Retina (tissue), 1 donor: ENCODE results near the gene RELN.

Experiments used
- DNase-seq: peaks from one replicate; pipeline ENCODE4 v3.0.0-alpha.2; 2016

RELN gene

DNA sequence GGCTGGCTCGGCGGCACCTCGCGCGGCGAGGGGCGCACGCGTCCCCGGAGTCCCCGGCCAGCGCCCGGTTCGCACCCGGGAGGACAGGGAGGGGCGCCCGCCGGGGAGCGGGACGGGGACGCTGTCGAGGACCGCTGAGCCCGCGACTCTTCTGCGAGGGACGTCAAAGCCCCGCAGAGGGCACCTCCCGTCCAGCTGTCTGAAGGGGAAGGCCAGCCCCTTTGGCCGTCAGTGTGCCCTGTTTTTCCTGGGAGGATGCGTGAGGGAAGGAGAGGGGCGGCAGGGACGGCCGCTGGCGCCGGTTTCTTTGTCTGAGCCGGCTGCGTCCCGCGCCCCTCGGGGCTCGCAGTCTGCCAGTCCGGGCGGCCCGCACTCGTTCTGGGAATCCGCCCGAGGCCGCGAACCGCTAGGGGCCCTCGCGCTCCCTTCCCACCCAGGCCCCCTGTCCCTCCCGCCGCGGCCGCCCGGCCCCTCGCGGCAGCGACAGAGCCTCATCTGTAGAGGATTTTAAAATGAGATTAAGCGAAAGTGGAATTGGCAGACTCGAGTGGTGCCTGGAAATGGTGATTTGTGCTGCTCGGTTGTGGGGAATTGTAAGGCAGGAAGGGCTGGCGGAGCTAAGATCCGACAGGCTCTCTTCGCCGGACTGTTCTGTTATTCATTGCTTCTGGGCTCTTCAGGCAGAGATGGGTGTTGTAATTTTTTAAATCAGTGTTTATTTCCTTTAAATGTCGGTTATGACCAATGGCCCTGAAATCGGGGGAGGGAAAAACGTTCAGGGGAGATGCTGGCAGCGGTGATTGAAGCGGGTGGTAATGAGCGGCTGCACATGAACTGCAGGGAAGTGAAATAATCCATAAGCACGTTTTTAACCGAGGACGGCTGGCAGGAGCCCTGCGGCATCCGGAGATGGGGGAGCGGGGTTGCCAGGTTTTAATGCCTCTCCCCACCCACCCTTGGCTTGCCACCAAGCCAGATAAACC is 618 bp upstream of the RELN start:
- DNase-seq, result peak; percentile 93

DNA sequence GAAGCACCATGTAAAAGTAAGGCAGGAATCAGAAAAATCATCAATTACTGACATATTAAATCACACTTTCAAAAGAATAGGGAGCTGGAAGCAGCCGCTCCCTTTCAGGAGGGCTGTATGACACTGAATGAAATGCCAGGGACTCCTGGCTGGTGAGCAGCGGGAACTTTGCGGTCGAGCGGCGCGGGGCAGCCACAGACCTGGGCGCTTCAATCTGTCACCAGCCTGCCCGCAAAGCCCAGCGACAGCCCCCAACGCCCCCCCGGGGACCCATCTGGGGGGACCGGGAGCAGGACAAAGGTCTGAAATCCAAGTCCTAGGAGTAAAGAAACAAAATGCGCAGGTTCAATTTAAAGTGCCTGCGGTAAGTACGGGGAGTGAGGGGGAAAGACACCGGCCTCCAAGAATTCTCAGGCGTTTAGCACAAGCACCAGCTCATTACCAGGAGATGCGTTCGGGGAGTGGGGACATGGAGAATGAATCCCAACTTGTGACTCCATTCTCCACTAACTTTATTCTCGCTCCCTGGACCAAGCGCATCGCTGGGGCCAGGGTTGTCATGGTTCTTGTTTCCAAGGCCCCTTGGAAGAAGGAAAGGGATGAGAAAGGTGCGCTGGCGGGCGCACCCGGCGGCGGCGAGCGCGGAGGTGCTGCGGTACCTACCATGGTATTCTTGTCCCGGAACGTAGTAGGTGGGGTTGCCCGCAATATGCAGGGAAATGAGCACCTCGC is 824 bp downstream of the RELN start:
- DNase-seq, result peak; percentile 84

DNA sequence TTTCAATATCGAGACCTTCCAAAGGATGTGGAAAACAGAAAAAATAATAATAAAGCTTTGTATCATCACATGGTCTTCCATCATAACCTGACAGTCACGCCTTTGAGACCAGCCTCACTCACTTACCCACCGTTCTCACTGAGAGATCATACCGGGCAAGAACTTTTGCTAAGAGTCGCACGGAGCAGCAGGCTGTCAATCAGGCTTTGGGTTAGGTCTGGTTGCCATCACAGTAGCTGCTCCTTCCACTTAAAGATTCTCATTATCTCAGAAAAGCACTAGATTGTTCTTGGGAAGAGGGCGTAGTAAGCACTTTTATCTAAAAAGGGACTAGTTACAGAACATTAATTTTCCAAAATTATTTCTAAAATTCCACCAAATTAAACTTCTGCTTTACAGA is 2.0 kb downstream of the RELN start:
- DNase-seq, result no peak

DNA sequence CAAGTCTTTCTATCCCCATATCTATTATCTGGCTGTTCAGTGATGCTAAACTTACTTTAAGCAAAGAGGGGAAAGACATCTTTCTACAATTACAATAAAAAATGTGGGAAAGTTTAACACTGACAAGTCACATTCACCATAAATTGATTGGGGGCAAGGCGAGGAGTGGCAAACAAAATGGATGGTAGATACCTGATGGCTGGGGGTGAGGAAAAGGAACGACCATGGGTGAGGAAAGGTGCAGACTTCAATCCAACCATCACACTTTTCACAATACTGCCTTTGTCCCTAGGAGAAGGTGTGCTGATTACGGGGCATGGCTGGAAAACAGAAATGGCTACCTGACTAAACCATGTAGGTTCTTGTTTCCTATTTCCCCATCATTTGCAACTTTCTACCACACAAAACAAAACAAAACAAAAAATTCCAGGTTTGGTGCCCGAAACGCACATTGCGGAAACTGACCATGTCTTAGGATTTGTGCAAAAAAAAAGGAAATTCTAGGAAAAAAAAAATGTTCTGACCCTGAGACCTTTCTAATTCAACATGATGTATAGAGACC is 3.8 kb downstream of the RELN start:
- no peak for DNase-seq

DNA sequence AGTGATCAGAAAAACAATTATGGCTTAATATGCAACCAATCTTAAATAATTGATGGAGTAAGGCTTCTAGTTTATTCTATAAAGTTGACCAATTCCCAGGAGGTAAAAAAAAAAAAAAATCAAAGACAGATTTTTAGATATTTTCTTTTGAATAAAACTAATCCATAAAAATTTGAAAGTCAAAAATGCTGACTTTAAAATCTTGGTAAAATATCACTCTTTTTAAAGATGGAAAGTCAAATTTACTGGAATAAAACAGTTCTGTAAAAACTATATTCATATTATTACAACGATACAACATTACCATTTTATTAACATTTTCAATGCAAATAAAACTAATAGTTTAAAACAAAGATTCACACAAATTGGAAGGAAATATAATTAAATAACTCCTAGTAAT is 5.4 kb downstream of the RELN start:
- DNase-seq, result no peak

DNA sequence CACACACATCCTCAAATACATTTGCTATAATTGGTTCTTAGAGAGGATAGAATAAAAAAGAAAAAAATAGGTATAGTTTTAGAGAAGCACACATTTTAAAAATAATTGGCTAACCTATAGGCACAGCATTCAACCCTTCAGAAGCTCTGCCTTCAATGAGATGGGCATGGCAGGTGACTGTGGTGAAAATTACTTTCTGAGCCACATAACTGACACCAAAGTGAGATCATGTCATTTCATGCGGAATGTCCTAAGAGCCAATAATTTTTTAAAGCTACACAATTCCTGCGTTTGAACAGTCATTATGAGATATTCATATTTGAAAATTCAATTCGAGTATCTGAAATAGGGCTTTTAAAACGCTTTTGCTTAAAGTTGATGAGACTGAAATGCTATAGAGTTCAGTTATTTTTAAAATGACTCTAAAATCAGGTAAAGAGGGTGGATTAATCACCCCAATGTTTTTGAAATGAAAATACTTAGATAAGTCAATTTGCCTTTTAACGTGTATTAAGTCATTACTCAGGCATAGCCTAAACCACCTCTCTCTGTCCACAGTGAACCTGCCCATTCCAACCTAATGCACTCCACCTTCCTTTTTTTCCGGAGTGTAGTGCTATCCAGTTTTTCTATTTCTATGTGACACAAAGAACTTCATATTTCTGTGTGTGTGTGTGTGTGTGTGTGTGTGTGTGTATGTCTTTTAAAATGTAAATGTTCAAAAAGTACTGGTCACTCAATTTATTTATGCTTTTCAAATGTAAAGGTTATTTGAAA is 6.1 kb downstream of the RELN start:
- DNase-seq, result no peak

DNA sequence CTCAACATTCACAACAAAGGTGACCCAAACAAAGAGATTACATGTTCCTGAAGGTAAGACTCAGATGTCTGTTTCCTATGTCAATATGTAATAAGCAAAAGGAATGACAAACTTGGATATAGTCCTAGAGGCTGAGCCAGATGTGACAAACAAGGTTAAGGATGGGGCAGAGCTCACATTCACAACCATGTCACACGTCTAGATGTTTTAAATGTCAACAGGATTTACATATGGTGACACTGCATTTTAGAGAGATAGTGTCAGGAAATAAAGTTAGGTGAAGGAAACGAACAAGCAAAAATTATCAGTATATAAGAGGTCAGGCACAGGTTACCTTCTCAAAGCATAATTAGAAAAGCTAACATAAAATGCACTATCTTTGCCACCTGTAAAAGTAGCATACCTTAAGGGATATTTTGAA is 8.4 kb downstream of the RELN start:
- DNase-seq, result no peak

DNA sequence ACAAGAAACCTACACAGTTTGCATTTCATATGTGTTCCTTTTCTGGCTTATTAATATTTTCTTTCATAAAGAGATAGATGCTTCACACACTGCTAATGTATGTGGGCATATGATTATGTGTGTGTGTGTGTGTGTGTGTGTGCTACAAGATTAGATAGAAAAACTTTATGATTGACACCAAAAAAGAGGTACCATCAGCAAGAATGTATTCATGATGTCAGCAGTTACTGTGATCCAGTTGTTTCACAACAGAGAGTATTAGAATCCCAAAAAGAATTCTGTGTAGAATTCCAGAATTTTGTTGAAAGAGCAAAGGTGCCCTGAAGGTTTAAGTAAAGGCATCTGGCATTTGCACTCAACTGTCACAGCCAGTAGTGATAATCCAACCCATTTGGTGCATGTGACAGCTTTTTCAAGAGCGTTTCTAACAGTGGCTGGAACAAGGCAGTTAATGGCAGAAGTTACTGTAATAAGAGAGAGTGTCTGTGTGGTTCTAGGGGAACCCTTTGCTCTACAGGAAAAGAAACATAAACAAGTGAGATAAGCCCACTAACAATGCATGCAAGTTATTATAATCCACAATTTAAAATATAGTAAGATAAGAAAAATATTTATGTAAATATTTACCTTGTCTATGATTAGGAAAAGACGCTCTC is 16.6 kb downstream of the RELN start:
- no peak for DNase-seq

DNA sequence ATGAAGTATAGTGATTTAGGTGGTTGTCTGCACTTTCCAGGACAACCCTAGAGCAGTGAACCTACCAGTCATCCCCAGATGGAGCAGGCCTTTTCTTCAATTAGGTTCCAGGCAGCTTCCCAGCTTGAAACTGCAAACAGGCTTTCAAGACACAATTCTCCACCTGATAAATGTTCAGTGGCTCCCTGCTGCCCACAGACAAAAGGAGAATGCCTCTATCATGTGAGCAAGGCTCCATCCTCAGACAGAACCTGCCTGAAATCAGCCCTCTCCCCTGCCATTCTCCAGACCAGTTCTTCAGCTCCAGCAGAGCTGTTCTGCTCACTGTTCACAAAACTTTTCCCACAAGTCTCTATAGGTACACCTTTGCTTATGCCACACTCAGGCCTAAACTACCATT is 22.1 kb downstream of the RELN start:
- no peak for DNase-seq

DNA sequence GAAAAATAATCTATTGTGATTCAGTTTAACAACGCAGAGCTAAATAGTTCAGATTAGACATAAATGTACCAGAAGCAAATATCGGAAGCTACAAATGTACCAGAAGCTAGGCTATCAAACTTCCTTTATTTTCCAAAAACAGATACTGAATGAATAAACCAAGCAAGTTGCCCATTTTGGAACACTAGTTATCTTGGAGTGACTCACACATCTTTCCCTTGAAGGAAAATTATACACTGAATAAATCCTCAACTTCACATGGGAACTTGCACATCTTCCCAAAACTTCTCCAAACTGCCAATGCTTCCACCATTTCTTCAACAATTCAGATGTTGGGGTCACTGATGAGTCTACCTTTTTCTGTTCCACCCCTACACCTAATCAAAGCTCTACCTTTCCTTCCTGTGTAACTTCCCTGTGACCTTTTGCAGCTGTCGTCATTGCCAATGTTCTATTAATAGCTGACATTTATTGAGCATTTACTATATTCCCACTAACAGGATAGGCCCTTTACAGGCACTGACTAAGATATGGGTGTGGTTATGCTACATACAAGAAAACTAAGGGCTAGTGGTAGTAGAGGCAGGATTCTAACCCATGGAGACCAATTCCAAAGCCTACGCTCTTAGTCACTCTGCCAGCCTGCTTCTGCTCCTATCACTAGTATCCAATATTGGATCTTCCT is 22.7 kb downstream of the RELN start:
- DNase-seq, result no peak

DNA sequence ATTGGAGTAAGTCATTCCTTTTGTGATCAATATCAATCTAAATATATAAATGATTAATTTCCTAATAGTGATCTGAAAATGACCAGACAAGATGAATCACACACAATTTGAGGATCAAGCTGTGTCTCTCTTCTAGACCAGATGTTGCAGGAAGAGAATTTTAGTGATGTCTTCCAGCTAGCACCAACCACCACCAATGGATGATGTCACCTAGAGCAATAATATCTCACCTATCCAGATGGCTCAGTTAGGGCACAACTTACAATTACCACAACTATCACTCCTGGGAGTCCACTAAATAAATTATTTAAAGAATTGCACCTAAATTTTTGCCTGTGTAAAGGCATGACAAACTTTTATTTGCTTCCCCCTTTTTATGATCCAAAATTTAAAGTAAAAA is 25.2 kb downstream of the RELN start:
- DNase-seq, result no peak

DNA sequence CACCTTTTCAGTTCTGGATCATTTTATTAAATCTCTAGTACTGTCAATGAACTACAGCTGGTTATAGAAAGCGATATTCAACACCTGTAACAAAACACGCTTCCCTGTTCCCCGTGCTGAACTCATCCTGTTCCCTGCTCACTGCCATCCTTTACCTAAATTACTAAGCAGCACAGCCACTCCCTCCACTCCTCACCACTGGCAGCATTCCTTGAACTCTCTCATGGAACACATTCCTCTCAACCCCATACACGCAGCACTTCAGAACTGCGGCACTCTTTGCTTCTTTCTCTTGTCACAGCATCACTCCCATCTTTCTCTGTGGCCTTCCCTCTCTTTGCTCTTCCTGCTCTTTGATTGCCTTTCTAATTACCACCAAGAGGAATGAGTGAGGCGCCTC is 27.4 kb downstream of the RELN start:
- no peak for DNase-seq

DNA sequence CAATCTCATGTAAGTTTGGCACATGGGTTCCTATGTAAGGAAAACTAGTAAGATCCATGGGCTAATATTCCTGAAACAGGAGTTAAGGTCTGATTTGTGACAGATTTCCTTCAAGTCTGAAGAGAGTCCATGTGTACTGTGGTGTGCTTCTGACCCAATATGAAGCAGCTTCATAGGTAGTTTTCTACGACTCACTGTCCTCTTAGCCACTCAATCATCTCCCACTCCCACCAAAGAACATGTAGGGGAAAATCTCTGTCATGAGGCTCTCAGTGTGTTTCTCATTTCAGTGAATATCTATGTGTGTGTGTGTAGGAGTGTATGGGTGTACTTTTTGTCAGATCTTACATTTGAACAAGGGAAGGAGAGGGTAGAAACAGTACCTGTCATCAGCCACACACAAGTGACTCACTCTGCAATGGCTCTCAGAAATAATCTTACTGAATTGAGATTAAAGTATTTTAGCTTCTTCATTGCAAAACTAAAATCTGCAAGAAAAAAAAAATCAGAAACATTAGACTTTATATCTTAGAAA is 31.1 kb downstream of the RELN start:
- DNase-seq, result no peak

DNA sequence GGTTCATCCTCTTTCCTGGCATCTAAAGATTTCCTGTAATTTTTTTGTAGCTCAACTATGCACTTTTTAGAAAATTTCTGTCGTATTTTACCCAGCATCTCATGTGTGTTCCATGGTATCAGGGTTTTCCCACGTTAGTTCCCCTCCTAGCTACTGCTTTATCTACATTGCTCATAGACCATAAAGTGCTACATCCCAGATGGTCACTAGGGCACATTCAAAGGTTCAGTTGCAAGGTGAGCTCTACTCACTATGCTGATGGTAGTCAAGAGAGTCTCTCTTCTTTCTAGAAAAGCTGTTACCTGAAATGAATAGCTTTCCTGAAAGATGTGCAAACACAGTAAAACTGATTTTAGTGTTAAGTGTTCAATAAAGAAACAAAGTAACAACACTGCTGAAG is 33.5 kb downstream of the RELN start:
- DNase-seq, result no peak

DNA sequence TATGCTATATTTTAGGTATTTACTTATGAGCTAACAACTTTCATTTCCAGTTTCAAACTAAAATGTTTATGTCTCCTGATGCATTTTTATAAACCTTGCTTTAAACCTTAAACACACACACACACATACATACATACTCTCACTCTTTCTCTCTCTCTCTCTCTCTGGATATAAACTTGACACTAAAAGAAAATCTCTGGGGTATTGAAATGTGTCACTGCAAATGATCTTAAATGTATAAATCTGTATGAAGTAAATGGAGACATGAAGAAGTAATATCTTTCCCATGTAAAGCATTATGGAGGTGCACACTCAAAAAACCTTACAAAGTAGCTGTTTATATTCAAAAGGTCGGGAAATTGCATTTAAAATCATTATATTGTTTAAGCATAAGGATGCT is 37.0 kb downstream of the RELN start:
- no peak for DNase-seq

DNA sequence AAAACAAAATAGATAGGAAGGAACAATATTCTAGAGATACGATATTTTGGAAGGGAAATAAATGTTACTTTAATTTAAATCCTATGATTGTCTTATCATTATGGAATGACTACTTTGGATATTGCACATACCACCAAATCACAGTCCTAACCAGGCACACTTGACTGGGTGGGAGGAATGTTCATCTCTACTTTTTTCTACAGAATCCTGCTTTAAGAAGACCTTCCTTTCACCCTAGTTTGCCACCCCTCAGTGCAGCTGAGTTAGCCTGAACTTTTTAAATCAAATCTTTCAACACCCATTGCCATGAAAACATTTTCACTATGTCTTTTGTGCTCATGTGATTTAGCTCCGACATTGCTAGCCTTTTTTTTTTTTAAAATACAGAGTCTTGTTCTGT is 38.1 kb downstream of the RELN start:
- DNase-seq, result no peak

DNA sequence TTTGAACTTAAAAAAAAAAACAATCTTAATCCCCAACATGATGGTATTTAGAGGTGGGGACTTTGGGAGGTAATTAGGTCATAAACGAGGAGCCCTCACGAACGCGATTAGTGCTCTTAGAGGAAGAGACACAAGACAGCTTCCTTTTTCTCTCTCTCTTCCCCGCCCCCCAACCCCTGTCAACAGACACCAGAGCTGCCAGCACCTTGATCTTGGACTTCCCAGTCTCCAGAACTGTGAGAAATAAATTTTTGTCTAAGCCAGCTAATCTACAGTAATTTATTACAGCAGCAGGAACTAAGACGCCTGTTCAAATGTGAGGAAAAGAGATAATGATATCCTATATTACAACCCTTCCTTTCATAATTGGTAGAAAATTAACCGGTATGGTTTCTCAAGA is 40.1 kb downstream of the RELN start:
- no peak for DNase-seq

DNA sequence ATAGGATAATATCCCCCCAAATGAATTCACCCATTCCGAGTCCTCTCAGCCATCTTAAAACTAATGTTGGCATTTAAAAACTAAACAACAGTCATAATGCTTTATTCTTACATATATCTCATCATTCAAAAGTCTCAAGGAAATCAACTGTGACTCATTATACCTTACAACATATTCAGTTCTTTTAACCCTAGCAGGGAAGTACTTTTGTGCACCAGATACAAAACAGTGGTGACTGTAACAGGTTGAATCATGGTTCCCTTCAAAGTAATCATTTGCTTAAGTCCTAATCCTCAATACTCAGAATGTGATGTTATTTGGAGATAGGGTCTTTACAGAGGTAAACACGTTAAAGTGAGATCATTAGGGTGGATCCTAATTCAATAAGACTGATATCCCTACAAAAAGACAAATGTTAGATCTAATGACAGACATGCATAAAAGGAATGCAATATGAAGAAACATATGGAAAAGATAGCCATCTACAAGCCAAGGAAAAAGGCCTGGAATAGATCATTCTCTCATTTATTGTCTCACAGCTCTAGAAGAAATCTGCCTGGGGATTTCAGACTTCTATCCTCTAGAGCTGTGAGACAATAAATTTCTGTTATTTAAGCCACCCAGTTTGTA is 42.3 kb downstream of the RELN start:
- DNase-seq, result no peak

DNA sequence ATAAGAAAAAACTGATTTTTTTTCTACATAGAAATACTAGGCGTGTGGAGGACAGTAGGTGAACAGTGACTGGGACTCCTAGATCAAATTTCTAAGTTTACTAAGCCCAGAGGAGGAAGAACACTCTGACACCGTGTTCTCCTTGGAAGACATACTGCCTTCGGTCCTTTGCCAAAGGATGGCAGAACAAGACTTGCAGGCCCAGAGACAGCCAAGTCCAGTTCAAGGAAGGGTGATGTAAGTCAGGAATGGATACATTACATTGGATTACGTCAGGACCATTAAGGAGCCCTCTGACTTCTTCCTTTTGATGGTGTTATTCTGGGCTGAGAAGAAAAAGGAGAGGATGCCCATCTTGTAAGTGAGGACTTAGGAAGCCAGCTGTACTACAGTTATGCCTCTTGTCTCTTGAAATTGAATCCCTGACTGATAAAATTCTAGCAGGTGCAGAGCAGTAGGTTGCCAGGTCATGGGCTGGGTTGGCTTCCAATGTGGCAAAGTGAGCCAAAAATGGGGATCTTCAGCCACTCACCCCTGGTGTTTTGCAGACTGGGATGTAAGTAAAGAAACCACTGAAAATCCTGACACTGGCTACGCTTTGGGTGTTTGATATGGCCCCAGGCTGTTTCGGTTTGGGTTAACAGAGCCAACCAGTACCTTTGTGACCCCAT is 45.1 kb downstream of the RELN start:
- no peak for DNase-seq

DNA sequence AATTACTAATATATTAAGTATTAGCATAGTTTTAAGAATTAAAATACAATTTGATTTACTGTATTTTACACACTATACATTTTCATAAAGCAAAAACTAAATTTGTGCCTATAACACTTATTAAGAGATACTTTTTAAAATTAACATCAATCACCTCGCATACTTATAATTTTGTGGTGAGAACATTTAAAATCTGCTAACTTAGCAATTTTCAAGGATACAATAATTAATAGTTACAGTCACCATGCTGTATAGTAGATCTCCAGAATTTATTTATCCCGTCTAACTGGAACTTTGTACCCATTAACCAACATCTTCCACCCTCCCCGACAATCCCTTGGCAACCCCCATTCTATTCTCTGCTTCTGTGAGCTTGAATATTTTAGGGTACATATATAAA is 47.5 kb downstream of the RELN start:
- no peak for DNase-seq
